DMS153 (cell line): Measurements from ENCODE around the gene ATP1B4.

Experiments
- DNase-seq: peaks from one replicate; lab custom pipeline; 2025; lab: John Stamatoyannopoulos, UW

Gene ATP1B4

DNA sequence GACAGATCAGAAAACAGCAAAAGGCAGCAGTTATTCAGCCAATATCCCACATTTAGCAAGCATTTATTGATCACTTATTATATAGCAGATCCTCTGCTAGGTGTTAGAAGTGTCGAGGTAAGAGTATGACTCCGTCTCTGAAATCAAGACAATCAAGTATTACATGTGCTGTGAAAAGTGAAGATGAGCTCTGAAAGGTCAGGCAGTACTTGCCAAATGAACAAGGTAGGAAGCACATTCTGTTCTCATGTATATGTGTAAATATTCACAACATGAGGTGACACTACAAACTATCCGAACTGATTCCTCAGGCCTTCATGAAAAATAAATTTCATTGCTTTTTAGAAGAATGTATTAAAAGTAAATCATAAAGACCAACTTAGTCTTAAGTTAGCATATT is 15.3 kb downstream of the ATP1B4 start:
- no peak for DNase-seq

DNA sequence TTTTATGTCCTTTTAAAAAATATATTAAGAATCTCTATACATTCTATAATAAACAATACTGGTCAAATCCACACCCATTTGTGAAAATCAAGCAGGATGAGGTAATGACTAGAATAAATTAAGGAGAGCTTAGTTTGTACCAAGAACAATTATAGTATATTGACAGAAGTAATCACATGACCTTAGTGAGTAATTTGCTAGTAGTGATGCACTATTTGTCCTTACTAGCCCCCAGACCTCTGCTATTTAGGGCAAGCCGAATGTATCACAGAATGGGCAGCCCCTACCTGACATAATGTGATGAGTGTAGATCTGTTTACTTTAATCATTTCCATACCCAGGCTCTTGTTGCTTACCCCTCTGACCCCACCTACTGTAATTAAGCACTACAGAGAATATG is 15.8 kb downstream of the ATP1B4 start:
- DNase-seq = no peak

DNA sequence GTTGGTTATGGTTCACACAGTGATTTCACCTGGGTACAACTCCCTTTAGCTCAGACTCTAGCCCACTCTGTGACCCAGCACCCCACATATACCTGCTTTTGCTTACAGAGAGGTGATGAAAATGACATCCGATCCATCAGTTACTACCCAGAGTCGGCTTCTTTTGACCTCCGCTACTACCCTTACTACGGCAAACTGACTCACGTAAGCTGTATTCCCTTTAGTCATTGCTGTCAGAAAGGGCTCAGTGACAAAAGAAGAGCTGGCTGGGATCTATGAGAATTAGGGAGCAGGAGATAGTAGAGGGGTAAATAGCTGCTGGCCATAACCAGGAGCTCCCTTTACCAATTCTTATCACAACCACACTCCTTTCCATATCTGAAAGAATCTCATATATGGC is 16.7 kb downstream of the ATP1B4 start:
- DNase-seq = no peak

DNA sequence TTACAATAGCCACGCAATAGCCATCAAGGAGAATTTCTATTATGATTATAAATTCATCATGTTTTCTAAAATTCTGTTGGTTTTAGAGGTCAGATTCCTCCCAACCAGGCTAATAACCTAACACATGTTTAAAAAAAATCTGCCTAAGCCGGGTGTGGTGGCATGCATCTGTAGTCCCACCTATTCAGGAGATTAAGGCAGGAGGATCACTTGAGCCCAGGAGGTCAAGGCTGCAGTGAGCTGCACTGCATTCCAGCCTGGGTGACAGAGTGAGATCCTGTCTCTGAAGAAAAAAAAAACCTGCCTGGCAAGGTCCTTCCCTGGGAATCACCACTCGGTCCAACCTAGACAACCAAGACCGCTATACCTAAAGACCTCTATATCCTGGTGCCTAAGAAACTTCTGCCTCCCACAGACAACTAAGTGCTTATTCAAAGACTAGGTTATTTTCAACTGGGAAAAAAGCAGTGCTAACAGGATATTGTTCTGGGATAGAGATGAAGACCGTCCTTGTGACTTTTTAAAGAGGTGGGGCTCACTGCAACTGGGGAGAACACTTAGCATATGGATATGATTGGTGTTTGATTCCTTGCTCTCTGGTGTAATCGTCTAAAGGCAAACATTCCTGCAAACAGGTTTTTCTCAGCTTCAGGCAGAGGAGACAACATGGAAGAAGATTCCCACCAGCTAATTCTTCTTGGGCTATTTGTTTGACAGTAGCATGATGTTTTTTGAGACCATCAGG is 18.2 kb downstream of the ATP1B4 start:
- DNase-seq = no peak

DNA sequence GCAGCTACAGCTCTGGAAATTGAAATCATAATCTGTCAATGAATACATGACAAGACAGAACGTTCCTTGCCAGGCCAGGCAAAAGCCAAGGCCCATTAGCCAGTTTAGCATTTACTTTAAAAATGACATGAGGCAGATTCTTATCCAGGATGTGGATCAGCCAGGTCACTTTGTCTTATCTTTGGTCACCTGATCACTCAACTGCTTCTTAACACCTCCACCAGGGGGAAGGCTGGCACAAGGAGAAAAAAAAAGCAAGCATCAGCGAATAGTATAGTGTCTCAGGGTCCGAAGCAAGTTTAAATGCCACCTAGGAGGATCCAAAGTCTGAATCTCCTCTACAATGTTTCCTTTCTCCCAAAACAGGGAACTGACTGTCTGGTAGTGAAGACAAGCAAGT is 18.8 kb downstream of the ATP1B4 start:
- DNase-seq = peak; percentile 2

DNA sequence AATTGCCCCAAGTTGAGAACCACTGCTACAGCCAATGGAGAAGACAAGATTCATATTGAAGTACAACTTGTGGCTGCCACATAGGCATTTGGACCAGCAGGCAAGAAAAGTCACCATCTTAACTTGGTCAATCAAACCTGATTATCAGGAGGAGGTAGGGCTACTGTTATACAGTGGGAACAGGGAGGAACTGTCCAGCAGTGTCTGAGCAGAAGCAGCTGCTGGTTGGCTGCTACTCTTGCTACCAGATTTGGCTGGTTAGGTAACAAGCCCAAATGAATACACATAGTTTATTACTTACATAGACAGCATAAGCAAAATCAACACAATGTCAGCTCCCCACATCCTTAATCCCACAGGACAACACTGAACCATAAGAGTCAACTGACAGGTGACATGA is 39.4 kb downstream of the ATP1B4 start:
- DNase-seq = no peak

DNA sequence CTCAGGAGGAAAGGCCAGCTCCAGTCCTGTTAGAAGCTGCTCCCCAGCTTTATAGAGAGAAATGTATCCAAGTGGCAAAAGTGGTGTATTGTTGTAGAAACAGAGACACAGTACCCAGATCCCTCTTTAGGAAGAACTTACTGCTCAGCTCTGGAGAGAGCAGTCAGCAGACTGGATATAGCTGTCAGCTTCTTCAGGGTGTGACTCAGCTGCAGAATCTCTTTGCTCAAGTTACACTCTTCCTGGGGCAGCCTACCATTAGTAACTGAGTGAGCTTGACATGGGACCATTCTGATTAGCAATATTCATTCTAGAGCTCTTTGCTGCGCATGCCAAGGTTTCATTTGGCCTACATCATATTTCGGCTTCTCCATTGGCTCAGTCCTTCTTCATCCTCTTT is 40.5 kb downstream of the ATP1B4 start:
- DNase-seq = no peak

DNA sequence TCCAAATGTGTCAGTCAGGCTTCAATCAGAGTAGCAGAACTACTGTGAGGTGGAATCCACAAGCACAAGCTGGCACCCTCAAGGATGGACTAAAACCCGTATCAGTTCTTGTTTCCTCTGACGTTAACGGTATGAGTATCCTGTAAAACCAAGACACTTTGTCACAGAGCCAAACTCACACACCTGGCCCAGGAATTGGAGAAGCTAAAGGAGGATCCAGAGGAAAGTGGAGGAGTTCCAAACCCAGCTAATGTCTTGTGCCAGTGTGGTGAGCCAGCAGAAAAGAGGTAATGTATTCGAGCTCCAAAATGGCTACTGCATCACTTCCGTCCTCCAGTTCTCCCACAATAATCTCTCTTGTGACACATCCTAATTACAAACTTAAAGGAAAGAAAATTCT is 44.7 kb downstream of the ATP1B4 start:
- no peak for DNase-seq

DNA sequence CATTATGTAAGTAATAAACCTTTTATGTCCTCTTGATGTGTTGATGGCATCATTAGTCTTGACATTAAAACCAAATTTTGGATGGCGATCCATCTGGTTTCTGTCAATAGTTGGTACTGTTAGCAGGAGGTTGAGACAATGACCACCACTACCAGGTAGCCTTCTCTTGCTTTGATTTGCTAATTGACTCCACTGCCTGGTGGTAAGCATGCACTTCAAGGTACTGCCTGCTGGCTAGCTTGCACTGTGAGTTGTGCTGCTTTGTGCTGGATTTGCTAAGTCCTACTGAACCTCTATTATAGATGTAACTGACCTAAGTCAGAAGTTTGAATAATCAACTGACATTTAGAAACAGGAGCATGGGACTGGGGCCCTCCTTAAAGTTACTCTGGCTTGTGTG is 46.3 kb downstream of the ATP1B4 start:
- no peak for DNase-seq

DNA sequence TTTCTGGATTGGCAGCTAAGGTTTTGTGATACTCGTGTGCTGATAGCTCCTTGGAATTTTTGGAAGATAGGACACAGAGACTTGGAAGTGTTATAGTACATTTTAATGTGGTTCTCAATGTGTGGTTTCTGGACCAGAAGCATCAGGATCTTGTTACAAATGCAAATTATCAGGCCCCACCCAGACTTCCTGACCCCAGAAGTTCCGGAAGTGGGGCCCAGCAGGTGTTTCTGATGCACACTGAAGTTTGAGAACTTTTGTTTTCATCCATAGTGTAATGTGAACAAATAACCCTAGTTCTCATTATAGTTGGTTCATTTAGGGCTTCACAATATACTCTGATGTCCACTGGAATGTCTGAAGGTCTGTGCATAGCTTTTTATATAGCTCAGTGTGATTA is 57.6 kb downstream of the ATP1B4 start:
- no peak for DNase-seq

DNA sequence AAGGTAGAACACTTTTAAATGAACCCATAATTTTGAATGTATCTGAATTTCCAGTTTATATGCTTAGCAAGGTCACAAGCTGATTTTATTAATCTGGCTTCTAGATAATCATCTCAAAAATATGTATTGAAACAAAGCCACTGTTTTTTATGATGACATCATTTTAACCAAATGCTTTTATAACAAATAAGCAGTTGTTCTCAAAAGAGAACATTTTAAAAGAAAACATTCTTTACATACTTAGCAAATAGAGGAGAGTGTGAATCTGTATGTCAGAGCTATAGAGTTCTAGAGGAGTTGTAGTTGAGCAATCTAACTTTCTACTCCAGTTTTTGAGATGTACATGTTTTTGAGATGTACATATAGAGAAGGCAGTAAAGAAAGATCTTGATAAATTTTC is 64.7 kb downstream of the ATP1B4 start:
- no peak for DNase-seq

DNA sequence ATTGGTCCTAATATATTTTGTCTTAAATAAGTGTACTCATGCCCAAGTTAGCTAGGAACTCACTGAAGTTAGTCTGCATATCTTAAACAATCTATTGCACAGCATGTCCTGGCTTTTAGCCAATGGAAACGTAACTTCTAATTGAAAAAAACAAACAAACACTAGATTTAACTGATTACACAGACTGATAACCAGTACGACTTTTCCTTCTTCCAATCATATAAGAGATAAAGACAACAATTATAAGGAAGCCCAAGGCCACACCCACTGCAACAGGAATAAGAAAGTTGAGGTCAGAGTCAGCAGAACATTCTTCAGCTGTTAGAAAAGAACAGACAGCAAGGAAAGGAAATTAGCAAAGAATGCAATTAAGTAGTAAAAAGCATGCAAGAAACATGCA is 66.4 kb downstream of the ATP1B4 start:
- DNase-seq = no peak

DNA sequence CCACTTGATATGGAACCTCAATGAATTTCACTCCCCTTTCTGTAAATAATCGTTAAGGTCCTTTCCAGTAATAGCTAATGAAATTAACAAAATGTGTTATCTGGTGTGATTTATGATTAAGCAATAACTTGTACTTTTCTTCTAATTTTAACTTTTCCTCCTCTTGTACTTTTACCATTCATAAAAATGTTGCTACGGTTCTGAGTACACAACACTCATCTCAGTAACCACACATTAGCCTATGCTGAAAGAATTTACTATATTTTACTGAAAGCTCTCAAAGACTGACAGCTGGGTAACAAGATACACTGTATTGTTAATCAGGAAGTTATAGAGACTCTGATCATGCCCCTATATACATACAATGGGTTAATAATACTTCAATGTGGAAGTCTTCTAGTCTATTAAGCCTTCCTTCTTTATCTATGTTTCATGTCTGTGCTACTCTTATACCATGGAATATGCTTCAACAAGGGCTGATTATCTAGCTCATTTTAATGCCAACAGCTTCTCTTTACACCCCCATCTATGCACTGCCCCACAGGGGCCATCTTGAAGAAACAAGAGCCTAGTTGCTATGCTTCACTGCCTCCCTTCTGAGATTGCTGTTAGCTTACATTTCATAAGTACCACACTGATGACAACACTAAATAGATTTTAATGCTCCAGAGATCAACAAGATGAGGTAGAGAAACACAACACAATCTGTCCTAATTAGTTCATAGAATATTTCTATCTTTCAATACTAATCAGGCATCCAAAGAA is 68.1 kb downstream of the ATP1B4 start:
- no peak for DNase-seq
